C4-2B (cell line): Measurements from ENCODE around the gene BHLHE23.

Experiments
- ZFX ChIP-seq: fragments of 450-650 bp; IDR thresholded peaks from 2 replicates; pipeline ENCODE4 v1.6.1; 2017
- TF ChIP-seq, protein P1 (sequence below): fragments of 450-650 bp; conservative IDR thresholded peaks from 2 replicates; pipeline ENCODE4 v1.5.1; 2017; ENCODE audit warnings: mild to moderate bottlenecking

GRCh38 chr20:63021356-63022321 is 14.9 kb upstream of the BHLHE23 start:
- TF ChIP-seq, protein P1, sequence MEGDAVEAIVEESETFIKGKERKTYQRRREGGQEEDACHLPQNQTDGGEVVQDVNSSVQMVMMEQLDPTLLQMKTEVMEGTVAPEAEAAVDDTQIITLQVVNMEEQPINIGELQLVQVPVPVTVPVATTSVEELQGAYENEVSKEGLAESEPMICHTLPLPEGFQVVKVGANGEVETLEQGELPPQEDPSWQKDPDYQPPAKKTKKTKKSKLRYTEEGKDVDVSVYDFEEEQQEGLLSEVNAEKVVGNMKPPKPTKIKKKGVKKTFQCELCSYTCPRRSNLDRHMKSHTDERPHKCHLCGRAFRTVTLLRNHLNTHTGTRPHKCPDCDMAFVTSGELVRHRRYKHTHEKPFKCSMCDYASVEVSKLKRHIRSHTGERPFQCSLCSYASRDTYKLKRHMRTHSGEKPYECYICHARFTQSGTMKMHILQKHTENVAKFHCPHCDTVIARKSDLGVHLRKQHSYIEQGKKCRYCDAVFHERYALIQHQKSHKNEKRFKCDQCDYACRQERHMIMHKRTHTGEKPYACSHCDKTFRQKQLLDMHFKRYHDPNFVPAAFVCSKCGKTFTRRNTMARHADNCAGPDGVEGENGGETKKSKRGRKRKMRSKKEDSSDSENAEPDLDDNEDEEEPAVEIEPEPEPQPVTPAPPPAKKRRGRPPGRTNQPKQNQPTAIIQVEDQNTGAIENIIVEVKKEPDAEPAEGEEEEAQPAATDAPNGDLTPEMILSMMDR = no peak
- no peak for TF ChIP-seq ZFX
